TTC549 (cell line): ENCODE data around the gene CXCL1.

ENCODE experiments used
- FAIRE-seq: peaks from 2 replicates; lab custom pipeline; 2012; peaks lifted over from hg19 to GRCh38; lab: Jason Lieb, UNC

Gene CXCL1

DNA sequence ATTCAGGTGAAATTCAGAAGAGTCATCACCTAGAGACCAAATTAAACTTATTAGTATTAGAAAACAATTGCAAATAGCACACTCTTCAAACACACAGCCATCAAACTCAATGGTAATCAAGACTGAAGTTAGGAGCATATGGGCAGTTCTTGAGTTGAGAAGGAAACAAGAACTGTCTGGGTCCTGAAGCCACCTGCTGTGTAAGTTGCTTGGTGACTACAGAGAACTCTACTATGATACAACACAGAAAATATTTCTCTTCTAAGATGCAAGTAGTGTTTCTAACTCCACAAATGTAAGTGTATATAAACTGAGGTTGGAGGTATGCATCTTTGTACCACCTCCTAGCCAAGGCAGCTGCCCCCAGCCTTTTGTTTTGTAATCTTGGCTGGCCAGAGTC lies 16.4 kb upstream of the CXCL1 start:
- FAIRE-seq, result no peak

GRCh38 chr4:73853246-73853704 lies 15.9 kb upstream of the CXCL1 start, which contains the start of gene PF4V1:
PF4V1 (plus strand) TSS chr4:73853296; CDS start chr4:73853363, 67 bp downstream.
- FAIRE-seq, result no peak

- no peak for FAIRE-seq
Measured at GRCh38 chr4:73853718-73854473, 15.3 kb upstream of the CXCL1 start.

- no peak for FAIRE-seq
Measured at GRCh38 chr4:73855406-73855805, 13.8 kb upstream of the CXCL1 start.

- FAIRE-seq, result no peak
Measured at GRCh38 chr4:73856518-73856917, 12.7 kb upstream of the CXCL1 start.

DNA sequence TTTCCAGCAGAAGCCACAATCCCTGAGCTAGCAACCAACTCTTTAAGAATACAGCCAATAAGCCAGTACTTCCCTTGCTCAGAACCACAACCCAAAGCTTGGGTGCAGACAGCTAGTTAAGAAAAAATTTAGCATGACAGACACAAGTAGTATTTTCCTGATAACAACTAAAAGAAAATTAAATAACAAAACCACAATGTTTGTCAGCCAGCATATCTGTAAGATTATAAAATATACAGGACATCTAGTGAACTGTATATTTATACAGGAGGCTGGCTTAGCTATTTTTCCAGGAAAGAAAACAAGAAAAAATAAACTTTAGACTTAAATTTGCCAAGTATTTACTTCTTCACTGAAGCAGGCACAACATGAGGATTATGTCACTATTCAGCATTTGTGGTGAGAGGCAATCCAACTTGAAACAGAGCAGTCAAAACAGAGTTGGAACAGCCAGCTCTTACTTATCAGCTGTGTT lies 9.5 kb upstream of the CXCL1 start:
- no peak for FAIRE-seq

GRCh38 chr4:73860181-73860580 lies 9.0 kb upstream of the CXCL1 start:
- no peak for FAIRE-seq

DNA sequence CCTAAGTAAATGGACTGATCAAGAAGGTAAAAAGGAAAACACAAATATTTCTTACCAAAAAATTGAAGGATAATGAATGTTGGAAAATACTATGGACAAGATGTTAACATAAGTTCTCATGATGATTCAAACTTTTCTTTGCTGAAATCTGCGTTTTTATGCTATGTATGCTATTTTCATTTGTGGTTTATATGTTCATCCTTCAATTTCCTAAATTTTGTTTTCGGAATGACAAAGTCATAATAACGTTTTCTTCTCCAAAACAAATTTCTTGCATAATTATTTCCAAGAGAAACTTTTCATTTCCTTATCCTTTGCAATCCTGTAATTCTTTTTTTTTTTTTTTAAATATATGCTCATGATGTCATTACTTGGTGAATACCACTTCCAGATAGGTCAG lies 8.3 kb upstream of the CXCL1 start:
- no peak for FAIRE-seq

DNA sequence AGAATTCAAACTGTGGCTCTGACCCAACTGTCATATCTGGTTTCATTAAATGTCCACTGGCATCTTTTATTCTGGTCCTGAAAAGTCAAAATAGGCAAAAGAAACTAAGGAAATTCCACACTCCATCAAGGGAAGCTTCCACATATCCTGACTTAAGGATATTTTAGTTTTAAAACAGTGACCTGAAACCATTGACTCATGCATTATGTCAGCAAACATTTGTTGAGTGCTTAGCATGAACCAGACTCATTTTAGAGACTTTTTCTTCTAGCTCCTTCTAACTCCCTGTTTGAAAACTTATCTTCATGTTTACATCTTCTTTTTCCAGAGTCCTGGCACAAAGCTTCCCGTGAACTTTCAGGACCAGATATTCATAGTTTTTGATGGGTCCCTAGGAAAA lies 6.9 kb upstream of the CXCL1 start:
- no peak for FAIRE-seq

DNA sequence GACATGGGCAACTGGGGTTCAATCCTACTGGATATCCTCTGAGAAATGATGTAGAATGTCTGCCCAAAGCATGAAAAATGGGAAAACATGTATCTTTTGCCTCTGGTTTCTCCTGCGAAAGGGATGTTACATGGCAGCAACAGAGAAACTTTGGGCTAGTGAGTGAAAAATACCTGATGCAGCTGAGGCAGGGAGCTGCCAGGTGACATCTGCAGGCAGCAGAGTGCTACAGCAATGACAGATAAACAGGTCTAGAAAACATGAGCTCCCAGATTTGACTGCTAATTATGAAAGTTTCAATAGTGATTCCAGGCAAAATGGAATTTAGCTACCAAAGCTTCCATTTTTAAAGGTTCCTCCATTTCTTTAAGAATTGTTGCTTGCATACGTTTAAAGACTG lies 4.8 kb upstream of the CXCL1 start:
- FAIRE-seq, result no peak

- no peak for FAIRE-seq
Measured at GRCh38 chr4:73864961-73865360, 4.2 kb upstream of the CXCL1 start.

- FAIRE-seq, result no peak
Measured at GRCh38 chr4:73865431-73866096, 3.6 kb upstream of the CXCL1 start.

DNA sequence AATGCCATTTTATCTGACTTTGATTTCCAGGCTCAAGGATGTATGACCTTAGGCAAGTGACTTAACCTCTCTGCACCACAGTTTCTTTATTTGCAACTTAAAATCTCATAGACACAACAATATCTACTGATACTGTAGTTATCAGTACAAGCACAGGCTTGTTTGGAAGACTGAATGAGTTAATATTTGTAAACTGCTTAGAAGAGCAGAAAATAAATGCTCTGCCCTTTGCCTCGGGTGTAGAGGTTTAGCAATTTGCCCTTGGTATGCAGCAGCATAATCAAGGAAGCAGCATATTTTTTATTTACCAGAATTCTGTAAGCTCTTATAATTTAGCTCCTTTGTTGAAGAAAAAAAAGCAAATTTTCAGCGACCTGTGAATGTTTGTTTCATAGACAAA lies 2.9 kb upstream of the CXCL1 start:
- FAIRE-seq, result no peak

DNA sequence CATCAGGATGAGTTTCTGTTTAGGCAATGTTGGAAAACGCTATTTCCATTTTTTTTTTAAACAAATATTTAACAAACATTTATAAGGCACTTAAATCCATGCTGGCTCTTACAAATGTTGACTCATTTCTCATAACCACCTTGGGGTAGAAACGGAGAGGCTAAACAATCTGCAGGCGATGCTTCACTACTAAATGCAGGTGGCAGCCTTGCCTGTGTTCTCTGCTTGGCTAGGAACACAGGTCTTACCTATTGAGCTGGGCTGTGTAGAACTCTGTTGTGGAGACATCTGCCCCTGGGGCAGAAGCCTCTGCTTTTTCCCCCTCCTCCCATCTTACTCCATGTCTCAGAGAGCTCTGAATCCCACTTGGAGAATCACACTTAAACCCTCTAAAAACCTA lies 1.4 kb upstream of the CXCL1 start:
- no peak for FAIRE-seq

GRCh38 chr4:73868206-73869129 lies 725 bp upstream of the CXCL1 start:
- no peak for FAIRE-seq

GRCh38 chr4:73870260-73870659 lies 1.1 kb downstream of the CXCL1 start:
- FAIRE-seq, result no peak

- no peak for FAIRE-seq
Measured at GRCh38 chr4:73870768-73871167, 1.6 kb downstream of the CXCL1 start.

DNA sequence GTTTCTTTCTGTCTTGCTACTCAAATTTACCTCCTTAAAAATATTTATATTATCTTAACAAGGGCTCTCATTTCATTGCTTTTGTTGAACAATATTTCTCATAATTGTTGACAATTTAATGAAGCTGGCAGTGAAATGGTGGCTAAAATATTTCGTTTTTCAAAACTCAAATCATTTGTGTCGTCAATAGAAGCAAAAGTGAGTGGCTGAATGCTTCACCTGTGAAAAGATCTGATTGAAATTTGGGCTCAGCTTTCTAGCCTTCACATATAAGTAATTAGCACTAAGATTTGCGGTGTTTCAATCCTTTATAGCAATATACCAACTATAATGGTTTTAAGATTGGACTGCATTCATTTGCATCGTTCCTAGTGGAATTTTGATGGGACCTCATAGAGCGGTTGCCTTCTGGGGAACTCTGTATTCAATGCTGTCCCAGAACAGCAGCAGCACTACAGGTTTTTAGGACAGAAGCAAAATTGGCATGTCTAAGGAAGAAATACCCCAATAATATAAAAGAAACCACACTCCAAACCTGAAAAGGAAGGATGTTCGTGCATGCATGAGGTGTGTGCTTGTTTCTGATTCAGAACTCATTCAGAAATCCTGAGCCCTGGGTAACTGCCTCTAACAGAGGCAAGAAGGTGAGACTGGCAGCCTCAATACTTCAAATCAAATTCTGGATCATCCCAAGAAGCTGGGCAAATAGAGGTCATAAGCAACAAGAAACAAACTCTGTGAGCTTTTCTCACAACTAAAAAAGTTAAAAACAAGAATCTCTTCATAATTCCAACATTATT lies 2.5 kb downstream of the CXCL1 start:
- FAIRE-seq, result no peak

GRCh38 chr4:73872316-73873108 lies 3.3 kb downstream of the CXCL1 start:
- no peak for FAIRE-seq

- FAIRE-seq, result no peak
Measured at GRCh38 chr4:73874386-73874785, 5.2 kb downstream of the CXCL1 start.

GRCh38 chr4:73875401-73875800 lies 6.2 kb downstream of the CXCL1 start:
- FAIRE-seq, result no peak
